ENCODE data around the gene MAST4.

Gene MAST4

GRCh38 chr5:67144183-67144639 lies 548.0 kb downstream of the MAST4 start:
- no peak for DNase-seq (ENCODE audit: extremely low read depth in 1 of 2, low read depth in 1 of 2)

- no peak for DNase-seq (ENCODE audit: extremely low read depth in 1 of 2, low read depth in 1 of 2)
Measured at GRCh38 chr5:67146574-67146973, 550.4 kb downstream of the MAST4 start.

DNA sequence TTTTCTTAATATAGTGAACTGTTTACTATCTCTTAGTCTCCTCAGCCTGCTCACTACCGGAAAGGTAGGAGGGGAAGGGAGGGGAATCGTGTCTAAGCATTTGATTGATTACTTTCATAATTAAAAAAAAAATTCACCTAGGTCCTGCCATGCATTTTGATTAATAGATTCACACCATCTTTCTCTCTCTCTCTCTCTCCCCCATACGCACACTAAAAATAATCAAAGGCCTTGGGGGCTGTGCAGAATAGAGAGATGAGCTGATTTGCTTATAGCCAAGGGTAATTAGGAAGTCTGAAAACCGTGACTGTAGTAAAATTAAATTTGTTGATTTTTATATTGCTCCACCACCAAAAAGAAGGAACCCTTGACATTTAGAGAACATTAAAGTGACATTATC lies 550.8 kb downstream of the MAST4 start:
- no peak for DNase-seq (ENCODE audit: extremely low read depth in 1 of 2, low read depth in 1 of 2)

DNA sequence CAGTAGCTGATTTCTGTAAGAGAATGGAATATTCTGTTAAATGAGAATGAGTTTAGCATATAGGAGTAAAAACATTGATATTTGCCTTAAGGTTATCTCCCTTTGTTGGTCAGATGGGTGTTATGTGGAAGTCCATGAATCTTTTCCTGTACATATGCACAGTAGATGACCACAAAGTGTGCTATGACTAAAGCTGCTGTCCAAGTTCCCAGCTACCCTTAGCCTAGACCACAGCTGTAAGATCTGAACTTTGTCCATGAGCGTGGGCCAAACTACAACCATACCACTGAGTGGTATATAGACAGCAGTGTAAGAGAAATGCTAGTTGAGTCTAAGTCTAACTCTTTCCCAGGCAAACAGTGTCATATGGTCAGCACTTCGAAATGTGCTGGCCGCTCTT lies 551.6 kb downstream of the MAST4 start:
- DNase-seq (ENCODE audit: extremely low read depth in 1 of 2, low read depth in 1 of 2) = no peak

- no peak for DNase-seq (ENCODE audit: extremely low read depth in 1 of 2, low read depth in 1 of 2)
Measured at GRCh38 chr5:67149057-67149950, 553.1 kb downstream of the MAST4 start.

DNA sequence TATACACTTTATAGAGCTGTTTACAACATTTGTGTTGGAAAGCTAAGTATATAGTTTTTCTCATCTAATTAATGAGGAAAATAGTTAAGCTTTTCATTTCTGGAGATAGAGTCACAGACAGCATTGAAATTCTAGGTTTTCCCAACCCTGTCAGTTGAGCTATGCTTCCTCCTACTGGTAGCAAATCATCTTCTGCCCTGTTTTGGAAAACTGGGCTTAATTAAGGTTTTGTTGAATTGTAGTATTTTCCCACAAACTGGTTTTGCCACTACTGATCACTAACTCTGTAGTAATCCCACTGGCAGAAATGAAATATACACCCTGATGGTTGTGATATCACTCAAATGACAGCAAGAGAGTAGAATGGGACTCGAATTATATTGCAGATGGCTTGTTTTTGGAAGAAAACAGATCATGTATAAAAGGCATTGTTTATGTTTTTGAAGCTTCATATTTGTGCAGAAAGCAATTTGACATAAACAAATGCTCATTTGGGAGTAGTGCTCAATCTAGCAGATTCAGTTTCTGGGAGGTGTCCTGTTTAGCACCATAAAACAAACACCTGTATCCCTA lies 553.8 kb downstream of the MAST4 start:
- DNase-seq (ENCODE audit: extremely low read depth in 1 of 2, low read depth in 1 of 2) = no peak

DNA sequence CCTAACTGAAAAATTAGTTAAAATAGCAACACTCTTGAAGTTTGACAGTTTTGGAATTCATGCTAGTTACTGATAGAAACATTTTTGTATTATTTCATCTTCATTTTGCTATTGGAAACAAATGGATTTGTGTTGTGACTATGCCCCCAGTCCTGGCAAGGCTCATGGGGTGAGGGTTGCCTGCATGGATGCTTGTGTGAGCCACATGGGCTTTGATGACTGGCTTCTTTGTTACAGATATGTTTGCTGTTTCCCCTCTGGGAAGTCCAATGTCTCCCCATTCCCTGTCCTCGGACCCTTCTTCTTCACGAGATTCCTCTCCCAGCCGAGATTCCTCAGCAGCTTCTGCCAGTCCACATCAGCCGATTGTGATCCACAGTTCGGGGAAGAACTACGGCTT lies 556.2 kb downstream of the MAST4 start:
- no peak for DNase-seq (ENCODE audit: extremely low read depth in 1 of 2, low read depth in 1 of 2)

DNA sequence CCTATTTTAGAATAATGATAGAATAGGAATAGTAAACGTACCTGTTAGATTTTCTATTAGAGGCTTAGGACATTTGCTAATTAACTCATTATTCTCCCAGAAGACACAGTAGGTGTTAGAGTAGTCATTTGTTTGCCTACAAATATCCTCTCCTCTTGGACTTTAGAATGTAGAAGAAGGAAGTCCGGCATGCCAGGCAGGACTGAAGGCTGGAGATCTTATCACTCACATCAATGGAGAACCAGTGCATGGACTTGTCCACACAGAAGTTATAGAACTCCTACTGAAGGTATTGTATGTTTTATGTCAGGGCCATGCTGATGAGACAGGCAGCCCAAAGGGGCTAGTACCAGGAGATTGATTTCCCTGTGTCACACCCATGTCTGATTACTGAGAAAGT lies 557.1 kb downstream of the MAST4 start:
- DNase-seq (ENCODE audit: extremely low read depth in 1 of 2, low read depth in 1 of 2) = no peak

DNA sequence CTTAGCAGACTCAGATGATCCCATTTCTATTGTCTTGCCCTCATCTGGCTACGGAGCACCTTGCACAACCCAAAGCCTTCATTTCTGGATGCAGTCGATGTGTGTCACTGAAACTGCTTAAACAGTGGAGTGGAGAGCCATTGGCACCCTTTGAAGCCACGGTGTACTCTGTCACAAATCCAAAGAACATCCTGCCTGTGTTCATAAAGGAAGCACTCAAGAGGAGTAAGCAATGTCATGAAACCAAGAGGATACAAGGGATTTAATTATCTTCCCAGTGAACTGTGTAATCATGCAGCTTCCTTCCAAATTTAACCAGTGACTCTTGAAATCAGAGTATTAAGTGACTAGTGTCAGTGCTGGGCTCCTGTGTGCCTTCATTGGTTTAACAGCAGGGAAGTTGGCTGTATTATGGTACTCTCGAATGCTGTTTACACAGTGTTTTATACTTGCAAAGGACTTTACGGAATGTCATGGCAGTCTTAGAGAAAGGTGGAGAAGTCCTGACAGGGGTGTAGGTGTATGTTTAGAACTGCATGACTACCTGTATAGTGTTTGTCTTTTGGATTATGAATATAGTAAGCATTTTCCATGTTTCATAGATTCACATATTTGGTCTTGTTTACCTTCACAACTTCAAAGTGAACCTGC lies 558.5 kb downstream of the MAST4 start:
- DNase-seq (ENCODE audit: extremely low read depth in 1 of 2, low read depth in 1 of 2) = no peak

DNA sequence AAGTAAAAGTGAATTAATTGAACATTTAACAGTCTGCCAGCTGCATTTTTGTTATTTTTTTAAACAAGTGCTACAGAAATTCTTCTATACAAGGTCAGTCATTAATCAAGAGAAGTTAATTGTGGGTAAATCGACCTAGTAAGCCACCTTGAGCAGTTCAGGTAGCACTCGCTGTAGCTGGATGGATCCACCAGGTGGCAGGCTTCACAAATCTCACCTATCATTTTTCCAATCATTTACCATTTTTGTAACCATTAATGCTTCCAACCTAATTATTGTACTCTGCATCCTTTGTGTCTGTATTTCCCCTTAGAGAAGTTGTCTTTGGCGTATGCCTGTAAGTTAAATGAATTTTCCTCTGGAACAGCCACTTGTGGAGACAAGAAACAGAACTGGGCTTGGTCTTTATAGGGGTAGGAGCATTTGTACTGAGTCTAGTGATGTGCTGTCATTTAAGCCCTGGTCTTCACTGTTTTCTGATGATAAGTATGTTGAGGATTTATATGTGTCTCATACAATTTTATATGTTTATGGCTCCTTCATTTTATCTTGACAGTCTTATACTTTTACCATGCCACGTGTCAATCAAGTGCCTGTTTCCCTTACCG lies 560.9 kb downstream of the MAST4 start:
- peak in 1 of 2 donors; percentile 21 for DNase-seq (ENCODE audit: extremely low read depth in 1 of 2, low read depth in 1 of 2)

DNA sequence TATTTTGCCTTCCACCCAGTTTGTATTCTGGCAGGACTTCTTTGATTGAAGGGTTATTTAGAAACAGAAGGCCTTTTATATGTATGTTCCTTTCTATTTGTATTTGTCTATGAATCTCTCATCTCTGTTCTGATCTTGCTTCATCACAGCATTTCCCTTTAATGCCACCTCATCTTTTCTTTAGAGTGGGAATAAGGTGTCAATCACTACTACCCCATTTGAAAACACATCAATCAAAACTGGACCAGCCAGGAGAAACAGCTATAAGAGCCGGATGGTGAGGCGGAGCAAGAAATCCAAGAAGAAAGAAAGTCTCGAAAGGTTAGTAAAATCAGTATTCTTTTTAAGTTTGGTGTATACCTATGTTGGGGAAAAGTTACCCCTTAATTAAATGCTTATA lies 564.1 kb downstream of the MAST4 start:
- no peak for DNase-seq (ENCODE audit: extremely low read depth in 1 of 2, low read depth in 1 of 2)

GRCh38 chr5:67160985-67161384 lies 564.8 kb downstream of the MAST4 start:
- peak in 1 of 2 donors; percentile 14 for DNase-seq (ENCODE audit: extremely low read depth in 1 of 2, low read depth in 1 of 2)

- DNase-seq (ENCODE audit: extremely low read depth in 1 of 2, low read depth in 1 of 2) = no peak
Measured at GRCh38 chr5:67161767-67162166, 565.6 kb downstream of the MAST4 start.

- DNase-seq (ENCODE audit: extremely low read depth in 1 of 2, low read depth in 1 of 2) = no peak
Measured at GRCh38 chr5:67163231-67163756, 567.1 kb downstream of the MAST4 start.

- no peak for DNase-seq (ENCODE audit: extremely low read depth in 1 of 2, low read depth in 1 of 2)
Measured at GRCh38 chr5:67163863-67164595, 567.8 kb downstream of the MAST4 start.

DNA sequence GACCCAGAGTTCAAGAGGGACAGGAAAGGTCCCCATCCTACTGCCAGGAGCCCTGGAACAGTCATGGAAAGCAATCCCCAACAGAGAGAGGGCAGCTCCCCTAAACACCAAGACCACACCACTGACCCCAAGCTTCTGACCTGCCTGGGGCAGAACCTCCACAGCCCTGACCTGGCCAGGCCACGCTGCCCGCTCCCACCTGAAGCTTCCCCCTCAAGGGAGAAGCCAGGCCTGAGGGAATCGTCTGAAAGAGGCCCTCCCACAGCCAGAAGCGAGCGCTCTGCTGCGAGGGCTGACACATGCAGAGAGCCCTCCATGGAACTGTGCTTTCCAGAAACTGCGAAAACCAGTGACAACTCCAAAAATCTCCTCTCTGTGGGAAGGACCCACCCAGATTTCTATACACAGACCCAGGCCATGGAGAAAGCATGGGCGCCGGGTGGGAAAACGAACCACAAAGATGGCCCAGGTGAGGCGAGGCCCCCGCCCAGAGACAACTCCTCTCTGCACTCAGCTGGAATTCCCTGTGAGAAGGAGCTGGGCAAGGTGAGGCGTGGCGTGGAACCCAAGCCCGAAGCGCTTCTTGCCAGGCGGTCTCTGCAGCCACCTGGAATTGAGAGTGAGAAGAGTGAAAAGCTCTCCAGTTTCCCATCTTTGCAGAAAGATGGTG lies 568.8 kb downstream of the MAST4 start:
- DNase-seq (ENCODE audit: extremely low read depth in 1 of 2, low read depth in 1 of 2) = no peak

- DNase-seq (ENCODE audit: extremely low read depth in 1 of 2, low read depth in 1 of 2) = peak; percentile 47 to 62
Measured at GRCh38 chr5:67165526-67166459, 569.6 kb downstream of the MAST4 start.

- DNase-seq (ENCODE audit: extremely low read depth in 1 of 2, low read depth in 1 of 2) = peak in 1 of 2 donors; percentile 49
Measured at GRCh38 chr5:67166460-67167285, 570.5 kb downstream of the MAST4 start.
